ENCODE measurements around the gene SLC15A1. TPM values are rescaled to one million over a fixed set of nuclear protein-coding genes. Genes with fewer than 3 reads are reported as not detected.
"Not testable (repeated sequence)": the region's sequence is repeated elsewhere in the genome, so short reads cannot be mapped to it uniquely, and the experiment has no call there.

SLC15A1 gene
- total RNA-seq, 1 experiment from 2014 or later: not detected

DNA sequence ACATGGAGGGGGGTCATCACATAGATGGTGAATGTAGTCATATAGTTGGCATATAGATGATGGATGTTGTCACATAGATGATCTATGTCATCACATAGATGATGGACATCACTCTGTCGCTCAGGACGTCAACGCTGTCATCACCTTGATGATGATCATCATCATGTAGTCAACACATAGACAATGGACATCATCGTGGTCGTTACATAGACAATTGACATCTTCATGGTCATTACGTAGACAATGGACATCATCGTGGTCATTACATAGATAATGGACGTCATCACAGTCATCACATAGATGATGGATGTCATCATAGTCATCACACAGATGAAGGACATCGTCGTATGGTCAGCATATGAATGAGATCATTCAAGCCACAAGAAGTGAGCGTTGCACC, 28.6 kb upstream of the SLC15A1 start:
- DNase-seq (ENCODE audit: low spot score): no peak

- DNase-seq (ENCODE audit: low spot score): no peak
Observed at GRCh38 chr13:98780451-98780850, 28.0 kb upstream of the SLC15A1 start.

DNA sequence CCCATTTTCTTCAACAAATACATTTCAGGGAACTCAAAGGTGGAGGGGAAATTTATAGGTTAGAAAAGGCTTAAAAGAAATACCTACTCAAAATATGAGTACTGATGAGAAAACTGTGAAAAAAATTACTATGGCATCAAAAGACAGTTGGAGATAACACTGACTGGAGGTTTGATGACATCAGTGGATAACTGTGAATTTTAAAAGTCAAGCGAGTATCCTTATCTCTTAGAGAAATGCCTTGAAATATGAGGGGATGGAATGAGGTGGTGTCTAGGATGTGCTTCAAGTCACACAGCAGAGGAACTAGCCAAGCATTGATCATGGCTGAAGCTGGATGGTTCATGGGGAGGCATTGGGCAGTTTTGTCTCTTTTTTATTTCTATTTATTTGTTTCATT, 27.2 kb upstream of the SLC15A1 start:
- no peak for DNase-seq (ENCODE audit: low spot score)

DNA sequence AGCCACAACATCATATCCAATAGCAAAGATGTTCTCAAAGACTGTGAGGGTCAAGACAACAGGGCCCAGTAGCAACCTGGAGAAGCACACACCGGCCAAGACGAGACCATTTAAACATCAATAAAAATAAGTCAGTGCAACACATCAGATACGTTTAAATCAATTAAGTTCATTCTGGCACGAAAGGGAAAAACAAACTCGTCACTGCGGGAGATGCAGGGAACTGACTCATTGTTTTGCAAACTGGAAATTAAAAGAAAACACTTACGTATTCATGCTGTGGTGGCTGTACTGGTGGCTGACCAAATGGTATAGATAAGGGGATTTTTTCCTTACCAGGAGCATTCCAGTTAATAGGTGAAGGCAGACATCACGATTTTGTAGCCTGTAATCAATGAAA, 26.3 kb upstream of the SLC15A1 start:
- DNase-seq (ENCODE audit: low spot score): peak; percentile 27

- no peak for DNase-seq (ENCODE audit: low spot score)
Observed at GRCh38 chr13:98776644-98777043, 24.2 kb upstream of the SLC15A1 start.

- DNase-seq (ENCODE audit: low spot score): no peak
Observed at GRCh38 chr13:98775844-98776598, 23.5 kb upstream of the SLC15A1 start.

- DNase-seq (ENCODE audit: low spot score): no peak
Observed at GRCh38 chr13:98775386-98775785, 22.9 kb upstream of the SLC15A1 start.

- no peak for DNase-seq (ENCODE audit: low spot score)
Observed at GRCh38 chr13:98774776-98775175, 22.3 kb upstream of the SLC15A1 start.

GRCh38 chr13:98773921-98774320, 21.4 kb upstream of the SLC15A1 start:
- no peak for DNase-seq (ENCODE audit: low spot score)

DNA sequence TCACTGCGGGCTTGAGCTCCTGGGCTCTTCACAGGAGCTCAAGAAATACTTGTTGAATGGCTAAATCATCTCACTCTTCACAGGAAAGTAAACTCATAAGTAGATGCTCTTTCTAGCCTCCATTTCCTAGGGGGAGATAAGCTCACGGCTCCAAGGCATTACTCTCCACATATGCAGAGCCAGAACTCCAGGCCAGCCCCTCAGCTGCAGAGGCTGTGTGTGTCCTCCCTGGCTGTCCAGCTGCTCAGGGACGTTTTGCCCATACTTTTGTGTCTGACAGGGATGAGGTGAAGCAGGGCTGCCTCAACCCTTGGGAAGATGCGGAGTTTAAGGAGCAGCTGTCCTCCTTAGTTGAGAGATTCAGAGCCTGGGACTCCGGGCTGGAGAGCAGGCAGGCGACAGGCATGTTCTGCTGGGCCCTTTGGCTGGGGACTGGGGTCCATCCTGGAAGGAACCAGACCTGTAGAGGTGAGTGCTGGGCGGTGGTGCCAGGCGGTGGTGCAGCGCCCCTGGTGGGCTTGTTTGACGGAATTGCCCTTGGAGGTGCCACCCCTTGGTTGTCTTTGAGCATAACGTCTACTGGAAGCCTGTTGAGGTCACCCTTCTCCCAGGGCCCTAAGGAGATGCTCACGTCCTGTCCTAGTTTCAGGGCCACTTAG, 20.5 kb upstream of the SLC15A1 start:
- DNase-seq (ENCODE audit: low spot score): no peak

- DNase-seq (ENCODE audit: low spot score): no peak
Observed at GRCh38 chr13:98771838-98772611, 19.6 kb upstream of the SLC15A1 start.

DNA sequence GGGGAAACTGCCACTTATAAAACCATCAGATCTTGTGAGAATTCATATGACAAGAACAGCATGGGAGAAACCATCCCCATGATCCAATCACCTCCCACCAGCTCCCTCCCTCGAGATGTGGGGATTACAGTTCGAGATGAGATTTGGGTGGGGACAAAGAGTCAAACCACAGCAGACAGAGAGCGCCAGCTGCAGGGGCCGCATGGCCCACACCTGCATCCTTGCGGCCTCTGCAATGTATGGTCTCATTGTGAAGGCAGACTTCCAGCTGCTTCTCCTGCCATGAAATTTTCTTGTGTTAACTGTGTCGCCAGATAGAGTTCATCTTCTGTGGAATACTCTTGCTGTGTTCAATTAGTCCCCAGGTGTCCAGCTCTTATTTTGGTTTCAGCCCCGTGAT, 17.3 kb upstream of the SLC15A1 start:
- no peak for DNase-seq (ENCODE audit: low spot score)

GRCh38 chr13:98768522-98768921, 16.1 kb upstream of the SLC15A1 start:
- DNase-seq (ENCODE audit: low spot score): no peak

DNA sequence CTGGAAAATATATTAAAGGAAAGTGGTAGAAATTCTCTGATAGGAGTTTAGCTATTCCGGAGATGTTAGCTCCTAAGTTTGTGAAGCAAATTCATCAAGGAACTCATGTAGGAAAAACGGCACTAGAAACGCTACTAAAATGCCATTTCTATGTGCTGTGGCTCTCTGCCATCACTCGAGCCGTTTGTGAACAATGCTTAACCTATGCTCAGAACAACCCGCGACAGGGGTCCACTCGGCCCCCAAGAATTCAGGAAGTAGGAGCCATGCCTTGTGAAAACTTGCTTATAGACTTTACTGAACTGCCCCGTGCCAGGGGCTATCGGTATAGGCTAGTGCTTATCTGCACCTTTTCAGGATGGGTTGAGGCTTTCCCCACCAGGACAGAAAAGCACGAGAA, 14.2 kb upstream of the SLC15A1 start:
- no peak for DNase-seq (ENCODE audit: low spot score)

DNA sequence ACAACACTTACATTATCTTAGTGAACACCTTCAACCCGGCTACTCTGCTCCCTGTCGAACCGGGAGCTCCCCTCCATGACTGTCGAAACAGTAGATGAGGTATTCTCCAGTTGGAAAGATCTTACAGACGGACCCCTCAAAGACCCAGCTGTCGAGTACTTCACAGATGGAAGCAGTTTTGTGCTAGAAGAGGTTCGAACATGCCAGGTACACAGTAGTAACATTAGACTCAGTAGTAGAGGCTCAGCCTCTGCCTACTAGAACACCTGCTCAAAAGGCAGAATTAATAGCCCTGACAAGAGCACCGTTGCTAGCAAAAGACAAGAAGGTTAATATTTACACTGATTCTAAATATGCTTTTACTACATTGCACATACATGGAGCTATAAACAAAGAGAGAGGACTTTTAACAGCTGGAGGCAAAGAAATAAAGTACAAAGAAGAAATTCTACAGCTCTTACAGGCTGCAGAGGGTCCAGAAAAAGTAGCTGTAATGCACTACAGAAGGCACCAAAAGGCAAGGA, 13.6 kb upstream of the SLC15A1 start:
- DNase-seq (ENCODE audit: low spot score): no peak

GRCh38 chr13:98761986-98762616, 9.6 kb upstream of the SLC15A1 start:
- DNase-seq (ENCODE audit: low spot score): no peak

GRCh38 chr13:98761126-98761985, 8.9 kb upstream of the SLC15A1 start:
- DNase-seq (ENCODE audit: low spot score): peak; percentile 18

DNA sequence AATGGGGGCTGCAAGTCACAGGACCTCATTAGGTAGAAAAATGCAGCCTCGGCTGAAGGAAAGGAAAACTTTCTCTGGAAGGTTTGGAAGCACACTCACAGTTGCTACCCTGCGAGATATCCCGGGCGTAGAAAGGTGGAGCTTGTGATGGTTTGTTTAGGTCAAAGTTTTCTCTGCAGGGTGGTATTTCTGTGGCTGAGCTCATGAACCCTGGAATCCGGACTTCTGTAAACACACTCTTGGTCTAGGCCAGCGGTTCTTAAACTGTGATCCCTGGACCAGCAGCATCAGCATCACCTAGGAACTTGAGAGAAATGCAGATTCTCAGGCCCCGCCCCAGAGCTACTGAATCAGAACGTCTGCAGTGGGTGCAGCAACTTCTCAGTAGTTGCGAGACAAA, 3.3 kb upstream of the SLC15A1 start:
- DNase-seq (ENCODE audit: low spot score): no peak

DNA sequence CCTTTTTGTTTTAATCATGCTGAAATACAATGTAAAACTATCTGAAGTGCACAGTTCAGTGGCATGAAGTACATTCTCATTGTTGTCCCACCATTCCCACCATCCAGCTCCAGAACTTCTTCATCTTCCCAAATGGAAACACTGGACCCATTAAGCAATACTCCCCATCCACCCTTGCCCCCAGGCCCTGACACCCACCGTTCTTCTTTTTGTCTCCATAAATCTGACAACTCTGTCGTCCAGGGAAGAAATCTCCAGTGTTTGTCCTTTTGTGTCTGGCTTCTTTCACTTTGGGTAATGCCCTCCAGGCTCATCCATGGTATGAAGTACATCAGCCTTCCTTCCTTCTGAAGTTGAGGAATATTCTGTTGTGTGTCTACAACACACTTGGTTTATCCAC, 2.6 kb upstream of the SLC15A1 start:
- no peak for DNase-seq (ENCODE audit: low spot score)

DNA sequence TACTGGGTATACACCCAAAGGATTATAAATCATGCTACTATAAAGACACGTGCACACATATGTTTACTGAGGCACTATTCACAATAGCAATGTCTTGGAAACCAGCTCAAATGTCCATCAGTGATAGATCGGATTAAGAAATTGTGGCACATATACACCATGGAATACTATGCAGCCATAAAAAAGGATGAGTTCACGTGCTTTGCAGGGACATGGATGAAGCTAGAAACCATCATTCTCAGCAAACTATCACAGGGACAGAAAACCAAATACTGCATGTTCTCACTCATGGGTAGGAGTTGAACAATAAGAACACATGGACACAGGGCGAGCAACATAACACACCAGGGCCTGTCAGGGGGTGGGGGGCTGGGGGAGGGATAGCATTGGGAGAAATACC, 2.0 kb upstream of the SLC15A1 start:
- not testable (repeated sequence) for DNase-seq (ENCODE audit: low spot score)

DNA sequence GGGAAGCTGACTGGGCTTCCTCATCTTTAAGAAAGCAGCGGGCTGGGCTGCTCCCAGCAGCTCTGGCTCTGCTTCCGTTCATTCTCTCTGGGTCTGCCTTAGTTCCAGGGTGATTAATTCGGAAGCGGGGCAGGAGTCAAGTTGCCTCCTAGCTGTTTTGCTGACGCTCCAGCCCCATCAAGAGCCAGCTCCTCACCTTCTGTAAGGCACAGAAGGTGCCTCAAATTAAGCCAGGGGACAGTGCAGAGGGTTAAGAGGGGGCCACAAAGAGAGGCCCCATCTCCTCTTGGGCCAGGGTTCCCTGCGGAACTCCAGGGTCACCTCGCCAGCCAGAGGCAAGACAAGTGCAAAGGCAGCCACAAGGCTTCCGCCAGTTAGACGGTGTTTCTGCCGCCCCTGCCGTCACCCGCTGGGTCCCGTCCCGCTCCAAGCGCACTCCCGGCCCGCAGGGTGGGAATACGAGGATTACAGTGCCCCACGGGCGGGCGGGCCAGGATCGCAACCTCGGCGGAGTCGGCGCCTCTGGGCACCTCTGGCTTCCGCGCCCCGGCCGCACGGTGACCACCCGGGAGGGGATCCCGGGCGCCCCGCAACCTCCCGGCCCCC, 508 bp downstream of the SLC15A1 start:
- no peak for DNase-seq (ENCODE audit: low spot score)
